Heart left ventricle (tissue), 16 donors: ENCODE results near the gene SREBF1. TPM values are rescaled to one million over a fixed set of nuclear protein-coding genes. Genes with fewer than 3 reads are reported as not detected.

Experiments used
- ATAC-seq, 4 donors: fragments of 200-7000 bp; cut with Tn5 transposase; one replicate each; pipeline ENCODE4 v1.9.1; 2020 to 2022; ENCODE audit warnings: moderate library complexity in 4 of 4, mild to moderate bottlenecking in 3 of 4, moderate number of reproducible peaks in 1 of 4
- DNase-seq, 5 donors: peaks; one replicate each; pipeline ENCODE4 v3.0.0-alpha.2; 2020
- H3K27ac ChIP-seq, 12 donors: fragments of 200-600 bp; sonication (generic) in 4 of 12; one replicate each; pipeline versions ENCODE4 v1.5.0 to v1.8.0; 2016 to 2022; ENCODE audit warnings: mild to moderate bottlenecking in 2 of 12
- H3K27me3 ChIP-seq, 9 donors: fragments of 200-600 bp; sonication (generic) in 2 of 9; one replicate each; pipeline versions ENCODE4 v1.5.1 to v1.8.0; 2016 to 2022; ENCODE audit warnings: mild to moderate bottlenecking in 3 of 9
- H3K36me3 ChIP-seq, 9 donors: fragments of 200-600 bp; sonication (generic) in 2 of 9; one replicate each; pipeline versions ENCODE4 v1.5.0 to v1.8.0; 2018 to 2022; ENCODE audit warnings: mild to moderate bottlenecking in 2 of 9
- H3K4me1 ChIP-seq, 12 donors: fragments of 200-600 bp; sonication (generic) in 4 of 12; one replicate each; pipeline versions ENCODE4 v1.5.0 to v1.8.0; 2016 to 2022; ENCODE audit warnings: mild to moderate bottlenecking in 3 of 12
- H3K4me3 ChIP-seq, 12 donors: fragments of 200-600 bp; sonication (generic) in 4 of 12; one replicate each; pipeline versions ENCODE4 v1.5.0 to v1.8.0; 2017 to 2022; ENCODE audit warnings: mild to moderate bottlenecking in 9 of 12, moderate library complexity in 4 of 12
- H3K9me3 ChIP-seq, 12 donors: fragments of 200-600 bp; sonication (generic) in 4 of 12; one replicate each; pipeline versions ENCODE4 v1.5.0 to v1.8.0; 2016 to 2022; ENCODE audit warnings: mild to moderate bottlenecking in 1 of 12
- CTCF ChIP-seq, 12 donors: fragments of 200-600 bp; sonication (generic) in 4 of 12; IDR thresholded peaks; one replicate each; pipeline versions ENCODE4 v1.5.0 to v1.8.0; 2018 to 2022; ENCODE audit warnings: antibody characterized with exemption in 12 of 12, mild to moderate bottlenecking in 5 of 12
- POLR2A ChIP-seq, 2 donors: fragments of 450-650 bp; IDR thresholded peaks; one replicate each; pipeline ENCODE4 v1.6.1; 2017; ENCODE audit warnings: antibody characterized with exemption in 2 of 2, mild to moderate bottlenecking in 2 of 2, moderate library complexity in 2 of 2
- WGBS, 4 donors: extraction: QIAGEN DNeasy Blood & Tissue Kit in 2 of 4; methylation state at CpG; one replicate each; pipeline versions ENCODE4 v1.1.5 to v1.1.7; 2013 to 2018; 5-methylcytosine and 5-hydroxymethylcytosine counted together
- intact Hi-C, 10 donors: fragments of 100-400 bp; cut with DNase I; formaldehyde crosslinking; loops; one replicate each; pipeline versions ENCODE4 v1.11.1 to v1.14.2; 2022
- polyA plus RNA-seq, 2 donors: library from polyadenylated mRNA; stranded (reverse); fragments of 200-250 nt; gene quantifications; one replicate each; pipeline ENCODE4 v1.2.3, GENCODE V29; 2013
- total RNA-seq, 9 donors: library from RNA; depleted of rRNA in 2 of 9; stranded (reverse); fragments of >200 nt in 2 of 9; fragmentation: NEBNext Ultra II Directional in 3 of 9; extraction: Animal tissue kit (Norgen Biotek cat#: 25700) in 3 of 9; gene quantifications; one replicate each; pipeline versions ENCODE4 v1.1.0 to v1.2.4, GENCODE V29; 2016 to 2023
- donor health status: ischemic (EF 13 %, LVEDD 7.1; RV severe dilation, severe dysfunction).
- donor health status: healthy with polysubstance abuse.
- donor health status: DM: no; HTN: yes; CAD: no.
- donor health status: DM: no; HTN: no; CAD: no.
- donor health status: ischemic (EF 25% LVEDD 6.9; RV normal size, moderate dysfunction).
- donor health status: ischemic (EF 25% LVEDD 5.7; RV mildly dilated, moderate dysfunction).
- donor health status: healthy.
- donor health status: DM: yes; HTN: yes; CAD: no.
- donor health status: ischemic (EF 35%, LVEDD 5.7; RV mildly dilated, moderate dysfunction).
- donor health status: nonischemic (EF 11% LVEDD 7.7; RV severe dilation, severe dysfunction).
- donor health status: DM: yes; HTN: yes; CAD: no.
- donor health status: PGD.
- donor health status: ischemic (EF 29% LVEDD 5.4; RV normal size, mild dysfunction).
- donor health status: nonischemic (EF 23%, LVEDD 6.1; RV moderate dilation, normal function).

SREBF1 gene
- total and polyA plus RNA-seq, 11 donors, result 12.8 to 55.2 (median 21.4) TPM

GRCh38 chr17:17883801-17884200, 47.0 kb upstream of the SREBF1 start:
- H3K27me3 ChIP-seq, result no peaks in the 10 kb centered on the region
- peaks cover 0 to 72% (median 61%) of the 10 kb centered on the region in 9 donors for H3K36me3 ChIP-seq
- H3K4me1 ChIP-seq, result peaks cover 4 to 45% (median 24%) of the 10 kb centered on the region in 12 donors
- no peak overlapping the region for H3K27ac ChIP-seq
- DNase-seq, result no peak
- intact Hi-C loops, result loop anchor here in 2 of 10 donors (5.0 to 10.0 kb wide), 2 partner anchors 91 to 128 kb away; partner anchors contain the start of genes DRC3 (in 1 of the 2) and TOM1L2 (in 1 of the 2)
- ATAC-seq, result no peak
- H3K9me3 ChIP-seq, result no peaks in the 10 kb centered on the region
- H3K4me3 ChIP-seq, result no peak overlapping the region
- no peak for TF ChIP-seq CTCF (IDR thresholded peaks at IDR 0.05)
- no peak for TF ChIP-seq POLR2A (IDR thresholded peaks at IDR 0.05)
- 89 to 95% (median 94%) methylated on average over 3 of the region's 3 CpGs for WGBS, 4 donors

DNA sequence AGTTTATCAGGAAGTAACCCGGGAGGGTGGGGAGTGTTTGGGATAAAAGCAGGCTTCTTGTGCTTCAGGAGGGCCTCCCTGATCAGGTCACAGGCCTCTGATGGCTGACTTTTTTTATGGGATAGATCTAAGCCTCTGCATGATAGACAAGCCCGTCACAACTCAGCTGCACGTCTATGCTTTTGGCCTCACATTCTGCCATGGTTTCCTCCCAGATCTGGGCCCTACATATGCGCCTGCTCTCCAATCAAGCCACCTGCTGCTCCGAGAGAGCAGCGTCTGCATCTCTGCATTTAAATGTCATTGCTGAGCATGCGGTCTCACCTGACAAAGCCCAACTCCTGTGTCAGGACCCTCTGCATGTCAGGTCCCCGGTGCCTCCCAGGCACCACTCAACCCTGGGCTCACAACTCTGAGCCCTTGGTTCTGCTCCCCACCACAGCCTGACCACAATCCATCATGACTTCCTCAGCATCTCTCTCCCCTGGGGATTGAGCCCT, 45.3 kb upstream of the SREBF1 start:
- intact Hi-C loops, result loop anchor here in 2 of 10 donors (5.0 to 10.0 kb wide), 2 partner anchors 93 to 130 kb away; partner anchors contain the start of genes DRC3 (in 1 of the 2) and TOM1L2 (in 1 of the 2)
- 82 to 91% (median 88%) methylated on average over 8 of the region's 8 CpGs for WGBS, 4 donors
- peaks cover 0 to 82% (median 66%) of the 10 kb centered on the region in 9 donors for H3K36me3 ChIP-seq

DNA sequence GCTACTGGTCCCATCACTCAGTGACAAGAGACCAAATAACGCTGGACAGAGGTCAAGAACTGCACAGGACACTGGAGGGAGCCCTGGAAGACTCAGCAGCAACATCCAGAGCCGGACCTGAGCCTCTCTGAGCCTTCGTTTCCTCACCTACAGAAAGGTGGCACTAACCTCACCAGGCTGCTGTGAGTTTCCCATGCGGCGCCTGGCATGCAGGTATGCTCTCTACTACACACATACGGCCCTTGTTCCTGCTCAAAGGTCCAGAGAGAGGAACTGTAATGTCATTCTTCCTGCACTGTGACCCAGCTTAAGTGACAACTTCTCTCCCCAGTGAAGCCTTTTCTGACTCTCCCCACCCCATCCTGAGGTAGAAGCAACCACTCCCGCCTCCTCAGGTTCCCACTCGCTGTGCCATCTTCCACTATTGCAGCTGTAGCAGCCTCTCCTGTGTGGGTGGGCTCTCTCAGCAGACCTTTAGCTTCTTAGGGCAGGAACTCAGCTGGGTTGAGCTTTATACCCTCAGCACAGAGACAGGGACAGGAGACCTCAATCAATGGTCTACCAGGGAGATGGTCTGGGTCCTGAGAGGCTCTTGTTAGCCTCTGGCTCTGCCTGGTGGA, 43.9 kb upstream of the SREBF1 start:
- 93 to 94% (median 93%) methylated on average over 8 of the region's 8 CpGs for WGBS, 4 donors
- H3K9me3 ChIP-seq, result no peaks in the 10 kb centered on the region
- no peaks in the 10 kb centered on the region for H3K27me3 ChIP-seq
- peaks cover 0 to 95% (median 74%) of the 10 kb centered on the region in 9 donors for H3K36me3 ChIP-seq
- DNase-seq (no peak), ATAC-seq (no peak)
- no peak for TF ChIP-seq CTCF (IDR thresholded peaks at IDR 0.05)
- no peak for TF ChIP-seq POLR2A (IDR thresholded peaks at IDR 0.05)
- no peak overlapping the region for H3K4me3 ChIP-seq
- no peak overlapping the region for H3K27ac ChIP-seq
- H3K4me1 ChIP-seq, result peaks cover 16 to 50% (median 33%) of the 10 kb centered on the region in 12 donors
- intact Hi-C loops, result loop anchor here in 3 of 10 donors (2.0 to 10.0 kb wide), 3 partner anchors 18 to 132 kb away; partner anchors contain the start of genes DRC3 (in 1 of the 3) and TOM1L2 (in 1 of the 3)

More for the DNA sequence above, 45.3 kb upstream of the SREBF1 start:
- ATAC-seq (no peak), DNase-seq (no peak)
- TF ChIP-seq CTCF (IDR thresholded peaks at IDR 0.05) (no peak), POLR2A (IDR thresholded peaks at IDR 0.05) (no peak)
- Histone ChIP-seq H3K4me1 (peaks cover 6 to 49% (median 29%) of the 10 kb centered on the region in 12 donors), H3K27ac (no peak overlapping the region), H3K4me3 (no peak overlapping the region), H3K27me3 (no peaks in the 10 kb centered on the region), H3K9me3 (no peaks in the 10 kb centered on the region)
